Stimulated activated CD4-positive, alpha-beta T cell treated with anti-CD3 and anti-CD28 coated beads, TNF-alpha, amount 100 ng/mL, for 1 hour (primary cell): ENCODE results near the gene GPR108.
"Not testable (repeated sequence)": the region's sequence is repeated elsewhere in the genome, so short reads cannot be mapped to it uniquely, and the experiment has no call there.

Experiments used
- DNase-seq, 3 donors: peaks; one replicate each; pipeline ENCODE4 v3.0.0-alpha.2; 2020; ENCODE audit warnings: low read depth in 3 of 3, low spot score in 1 of 3

GPR108 gene

DNA sequence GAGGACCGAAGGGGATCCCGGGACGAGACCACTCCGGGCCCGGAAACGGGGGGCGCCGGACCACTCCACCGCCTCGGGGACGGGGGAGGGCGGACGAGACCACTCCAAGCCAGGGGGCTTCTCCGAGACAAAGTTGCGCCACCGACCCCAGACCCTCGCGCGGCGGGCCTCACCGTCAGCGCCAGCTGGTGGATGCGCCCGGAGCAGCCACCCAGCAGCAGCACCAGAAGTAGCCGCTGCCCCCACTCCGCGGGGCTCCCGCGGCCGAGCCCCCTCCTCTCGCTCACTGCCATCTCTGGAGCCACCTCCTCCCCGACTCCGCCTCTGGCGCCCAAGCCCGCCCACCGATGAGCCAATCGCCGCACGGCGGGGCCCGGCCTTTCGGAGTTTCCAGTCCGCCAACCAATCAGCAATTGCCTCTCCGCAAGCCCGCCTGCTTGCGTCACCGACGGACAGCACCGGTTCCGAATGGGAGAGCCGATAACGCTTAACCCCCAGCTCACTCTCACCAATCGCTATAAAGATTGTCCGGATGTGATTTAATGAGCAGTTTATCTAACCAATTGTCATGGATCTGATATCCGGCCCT, at the start of gene GPR108:
GPR108 (minus strand) TSS at position 297 of the 589 bp plus-strand sequence; CDS start at position 293, 4 bp downstream.
- DNase-seq, result peak; percentile 97 to 99 (median 98)

DNA sequence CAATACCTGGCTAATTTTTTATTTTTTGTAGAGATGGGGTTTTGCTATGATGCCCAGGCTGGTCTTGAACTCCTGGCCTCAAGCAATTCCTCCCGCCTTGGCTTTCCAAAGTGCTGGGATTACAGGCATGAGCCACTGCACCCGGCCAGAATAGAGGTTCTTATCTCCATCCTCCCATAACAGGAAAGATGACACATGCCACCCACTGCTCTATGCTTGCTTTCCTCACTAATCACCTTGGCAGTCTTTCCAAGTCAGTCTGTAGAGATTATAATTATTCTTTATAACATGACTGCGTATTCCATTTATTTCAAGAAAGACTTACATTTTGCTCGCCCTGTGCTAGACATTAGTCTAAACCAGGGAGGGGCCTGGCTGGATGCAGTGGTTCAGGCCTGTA, 41.8 kb upstream of the GPR108 start:
- no peak for DNase-seq

DNA sequence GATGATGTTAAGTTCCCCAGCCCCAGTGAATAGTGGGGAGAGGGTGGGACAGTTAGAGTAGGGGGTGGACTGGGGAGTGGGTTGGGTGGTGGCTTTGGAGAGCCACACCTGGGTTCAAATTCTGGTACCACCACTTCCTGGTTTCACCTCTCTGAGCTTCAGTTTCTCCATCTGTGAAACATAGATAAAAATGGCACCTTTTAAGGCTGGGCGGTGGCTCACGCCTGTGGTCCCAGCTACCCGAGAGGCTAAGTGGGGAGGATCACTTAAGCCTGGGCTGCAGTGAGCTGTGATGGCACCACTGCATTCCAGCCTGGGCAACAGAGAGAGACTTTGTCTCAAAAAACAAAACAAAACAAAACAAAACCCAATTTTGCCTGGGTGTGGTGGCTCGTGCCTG, 41.0 kb upstream of the GPR108 start:
- DNase-seq, result no peak

DNA sequence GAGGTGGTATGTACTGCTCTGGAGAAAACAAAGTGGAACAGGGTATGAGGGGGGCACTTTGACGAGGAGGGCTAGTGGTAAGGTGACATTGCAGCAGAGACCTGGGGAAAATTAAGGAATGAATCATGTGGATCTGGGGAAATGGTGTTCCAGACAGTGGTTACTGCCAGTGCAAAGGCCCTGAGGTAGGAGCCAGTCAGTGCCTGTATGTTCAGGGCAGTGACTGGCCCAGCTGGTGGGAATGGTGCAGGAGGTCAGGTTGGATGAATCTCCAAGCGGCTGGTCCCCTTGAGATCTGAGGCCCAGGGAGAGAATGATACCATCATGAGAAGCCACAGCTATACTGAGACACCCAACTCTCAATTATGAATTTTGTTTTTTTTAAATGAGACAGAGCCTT, 40.1 kb upstream of the GPR108 start:
- DNase-seq, result no peak

DNA sequence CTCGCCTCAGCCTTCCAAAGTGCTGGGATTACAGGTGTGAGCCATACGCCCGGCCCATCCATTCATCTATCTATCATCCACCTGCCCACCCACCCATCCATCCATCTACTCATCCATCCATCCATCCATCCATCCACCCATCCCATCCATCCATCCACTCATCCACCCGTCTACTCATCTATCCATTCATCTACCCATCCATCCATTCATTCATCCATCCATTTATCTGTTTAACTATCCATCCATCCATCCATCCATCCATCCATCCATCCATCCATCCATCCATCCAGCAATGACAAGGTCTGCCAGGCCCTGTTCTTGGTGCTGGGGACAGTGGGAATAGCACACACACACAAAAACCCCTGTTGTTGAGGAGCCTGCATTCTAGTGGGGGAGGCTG, 39.6 kb upstream of the GPR108 start:
- DNase-seq, result no peak

DNA sequence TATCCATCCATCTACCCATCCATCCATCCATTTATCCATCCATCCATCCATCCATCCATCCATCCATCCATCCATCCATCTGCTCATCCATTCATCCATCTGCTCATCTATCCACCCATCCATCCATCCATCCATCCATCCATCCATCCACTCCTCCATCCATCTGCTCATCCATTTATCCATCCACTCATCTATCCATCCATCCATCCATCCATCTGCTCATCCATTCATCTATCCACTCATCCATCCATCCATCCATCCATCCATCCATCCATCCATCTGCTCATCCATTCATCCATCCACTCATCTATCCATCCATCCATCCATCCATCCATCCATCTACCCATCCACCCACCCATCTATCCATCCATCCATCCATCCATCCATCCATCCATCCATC, 38.7 kb upstream of the GPR108 start:
- DNase-seq, result not testable (repeated sequence)

DNA sequence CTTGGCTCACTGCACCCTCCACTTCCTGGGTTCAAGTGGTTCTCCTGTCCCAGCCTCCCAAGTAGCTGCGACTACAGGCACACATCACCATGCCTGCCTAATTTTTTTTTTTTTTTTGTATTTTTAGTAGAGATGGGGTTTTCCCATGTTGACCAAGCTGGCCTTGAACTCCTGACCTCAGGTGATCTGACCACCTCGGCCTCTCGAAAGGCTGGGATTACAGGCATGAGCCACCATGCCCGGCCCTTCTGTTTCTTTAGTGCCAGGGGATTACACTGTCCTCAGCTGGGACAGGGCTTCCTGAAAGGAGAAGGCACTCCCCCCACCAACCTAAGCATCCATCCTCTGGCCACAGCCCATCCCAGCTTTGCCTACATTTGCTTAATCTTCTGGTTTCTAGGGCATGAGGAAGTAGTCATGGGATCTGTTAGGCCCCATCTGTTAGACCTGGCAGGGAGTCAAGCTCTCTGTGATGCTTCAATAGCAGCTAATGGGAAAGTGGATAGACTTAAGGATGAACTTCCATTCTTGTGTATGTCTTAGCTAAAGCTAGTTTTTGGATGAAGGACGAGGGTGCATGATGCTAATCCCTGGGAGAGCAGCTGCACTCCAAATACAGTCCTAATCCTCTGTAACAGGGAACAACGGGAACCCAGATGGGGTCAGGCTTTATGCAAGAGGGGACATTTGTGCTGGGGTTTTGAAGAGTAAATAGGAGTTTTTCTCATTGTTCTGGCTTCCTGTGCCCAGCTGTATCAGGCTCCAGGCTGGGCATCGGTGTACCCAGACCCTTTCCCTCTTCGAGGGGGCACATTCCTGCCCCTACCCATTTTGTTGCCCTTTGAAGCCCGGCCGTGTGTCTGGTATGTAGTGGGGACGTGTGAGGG, 37.7 kb upstream of the GPR108 start:
- DNase-seq, result no peak

DNA sequence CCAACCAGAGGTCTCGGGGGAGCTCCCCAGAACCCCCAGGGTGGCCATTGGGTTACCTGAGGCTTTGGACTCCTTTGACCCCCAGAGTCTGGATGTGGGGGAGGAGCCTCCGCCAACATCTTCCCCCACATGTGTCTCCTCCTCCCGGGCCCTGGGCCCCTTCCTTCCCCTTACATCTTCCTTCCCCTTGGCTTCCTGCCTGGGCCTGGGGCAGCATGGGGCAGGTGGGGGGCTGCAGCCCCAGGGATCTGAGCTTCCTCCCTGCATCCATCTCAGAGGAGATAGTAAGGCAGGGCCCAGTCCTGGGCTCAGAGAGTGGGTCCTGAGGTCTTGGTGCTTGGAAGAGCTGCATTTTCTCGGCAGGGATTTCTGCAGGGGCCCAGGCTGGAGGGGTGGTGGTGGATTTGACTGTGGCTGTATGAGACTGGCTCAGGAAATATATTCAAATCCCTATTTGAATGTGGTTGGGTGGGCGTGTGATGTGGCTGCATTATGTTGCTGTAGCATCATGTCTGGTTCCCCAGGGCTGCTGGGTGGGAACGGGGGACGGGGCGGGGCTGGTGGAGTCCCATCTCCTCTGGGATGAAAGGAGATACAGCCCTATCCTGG, 36.0 kb upstream of the GPR108 start:
- DNase-seq, result peak in 1 of 3 donors; percentile 31

DNA sequence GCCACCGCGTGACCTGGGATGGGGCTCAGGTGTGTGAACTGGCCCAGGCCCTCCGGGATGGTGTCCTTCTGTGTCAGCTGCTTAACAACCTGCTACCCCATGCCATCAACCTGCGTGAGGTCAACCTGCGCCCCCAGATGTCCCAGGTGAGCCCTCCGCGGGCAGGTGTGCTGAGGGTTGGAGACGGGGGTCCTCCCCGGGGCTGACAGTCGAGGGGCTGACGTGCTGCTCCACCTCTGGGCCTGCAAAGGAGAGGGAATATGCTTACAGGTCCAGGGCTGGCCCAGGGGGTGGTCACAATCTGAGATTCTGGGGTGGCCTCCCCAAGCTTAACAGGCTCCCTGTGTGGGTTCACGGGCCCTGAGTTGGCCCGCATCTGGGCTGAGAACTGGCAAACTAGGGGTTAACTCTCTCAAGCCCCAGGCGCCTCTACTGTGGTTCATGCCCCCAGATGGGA, 35.5 kb upstream of the GPR108 start:
- DNase-seq, result no peak

DNA sequence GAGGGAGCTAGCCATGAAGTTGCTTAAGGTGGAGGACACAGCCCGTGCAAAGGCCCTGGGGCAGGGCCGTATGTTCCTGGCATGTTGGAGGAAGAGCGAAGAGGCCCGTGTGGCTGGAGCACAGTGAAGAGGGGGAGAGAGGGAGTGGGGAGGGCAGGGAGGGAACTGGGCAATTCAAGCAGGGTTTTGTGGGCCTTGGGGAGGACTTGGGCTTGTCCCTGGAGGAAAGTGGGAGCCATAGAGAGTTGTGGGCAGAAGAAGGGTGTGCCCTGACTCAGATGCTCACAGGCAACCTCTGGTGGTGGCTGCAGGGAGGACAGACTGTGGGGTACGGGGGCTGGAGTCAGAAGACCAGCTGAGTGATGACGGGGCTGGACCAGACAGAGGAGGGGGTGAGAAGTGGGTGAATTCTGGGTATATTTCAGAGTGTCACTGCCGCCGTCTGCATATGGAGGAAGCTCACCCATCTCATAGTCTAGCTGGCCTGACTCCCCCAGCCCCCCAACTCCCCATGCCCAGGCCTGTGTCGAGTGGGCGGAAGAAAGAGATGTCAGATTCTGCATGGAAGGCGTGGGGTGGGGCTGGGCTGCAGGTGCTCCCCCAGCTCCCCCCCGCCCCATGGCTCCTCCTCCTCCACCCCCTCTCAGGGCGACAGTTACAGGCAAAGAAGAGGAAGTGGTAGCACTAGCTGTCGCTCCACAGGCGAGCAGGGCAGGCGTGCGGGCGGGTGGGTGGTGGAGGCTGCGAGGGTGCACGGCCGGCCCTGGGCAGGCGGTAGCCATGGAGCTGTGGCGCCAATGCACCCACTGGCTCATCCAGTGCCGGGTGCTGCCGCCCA, 34.9 kb upstream of the GPR108 start, which contains the start of gene VAV1:
VAV1 (plus strand) TSS at position 681 of the 838 bp plus-strand sequence; CDS start at position 781, 100 bp downstream.
- peak; percentile 59 to 68 (median 66) for DNase-seq

DNA sequence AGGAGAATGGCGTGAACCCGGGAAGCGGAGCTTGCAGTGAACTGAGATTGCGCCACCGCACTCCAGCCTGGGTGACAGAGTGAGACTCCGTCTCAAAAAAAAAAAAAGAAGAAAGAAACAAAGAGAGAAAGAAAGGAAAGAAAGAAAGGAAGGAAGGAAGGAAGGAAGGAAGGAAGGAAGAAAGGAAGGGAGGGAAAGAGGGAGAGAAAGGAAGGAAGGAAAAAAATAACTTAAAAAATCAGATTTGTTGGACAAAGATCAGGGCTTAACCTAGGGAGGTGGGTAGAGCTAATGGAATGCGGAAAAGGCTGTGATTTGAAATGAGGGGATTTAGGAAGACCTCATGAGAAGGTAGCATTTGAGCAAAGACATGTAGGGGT, 34.3 kb upstream of the GPR108 start:
- DNase-seq, result not testable (repeated sequence)

DNA sequence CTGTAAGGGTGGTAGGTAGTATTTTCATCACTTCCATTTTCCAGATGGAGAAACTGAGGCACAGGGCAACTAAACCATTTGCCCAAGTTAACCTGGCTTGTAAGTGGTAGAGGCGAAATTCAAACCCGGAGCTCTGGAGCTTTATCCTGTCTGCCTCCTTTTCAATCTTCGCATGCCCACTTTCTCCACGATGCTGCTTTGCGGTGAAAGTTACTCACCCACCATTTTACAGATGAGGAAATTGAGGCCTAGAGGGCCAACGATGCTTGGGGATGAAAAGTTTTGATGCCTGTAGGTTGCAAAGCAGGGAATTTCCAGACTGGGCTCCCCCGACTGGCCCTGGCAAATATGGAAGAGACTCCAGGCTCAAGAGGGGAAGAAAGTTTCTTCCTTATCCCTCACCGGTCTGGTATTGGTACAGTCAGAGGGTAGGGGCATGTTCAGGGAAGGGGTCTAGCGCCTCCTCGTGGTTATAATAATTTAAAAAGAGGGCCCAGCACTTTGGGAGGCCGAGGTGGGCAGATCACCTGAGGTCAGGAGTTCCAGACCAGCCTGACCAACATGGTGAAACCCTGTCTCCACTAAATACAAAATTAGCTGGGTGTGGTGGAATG, 31.7 kb upstream of the GPR108 start:
- DNase-seq, result no peak

DNA sequence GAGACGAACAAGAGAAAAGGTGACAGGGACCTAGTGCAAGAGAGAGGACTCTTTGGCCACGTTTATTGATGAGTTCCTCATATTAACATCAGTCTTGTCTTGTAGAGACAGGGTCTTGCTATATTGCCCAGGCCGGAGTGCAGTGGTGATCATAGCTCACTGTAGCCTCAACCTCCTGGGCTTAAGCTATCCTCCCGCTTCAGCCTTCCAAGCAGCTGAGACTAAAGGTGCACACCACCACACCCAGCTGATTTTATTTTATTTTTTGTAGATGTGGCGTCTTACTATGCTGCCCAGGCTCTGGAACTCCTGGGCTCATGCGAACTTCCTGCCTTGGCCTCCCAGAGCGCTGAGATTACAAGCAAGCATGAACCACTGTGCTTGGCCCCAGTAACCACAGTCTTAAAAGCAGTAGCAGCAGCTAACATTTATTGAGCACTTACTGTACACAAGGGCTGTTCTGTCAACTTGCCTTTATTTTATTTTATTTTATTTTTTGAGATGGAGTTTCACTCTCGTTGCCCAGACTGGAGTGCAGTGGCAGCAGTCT, 30.9 kb upstream of the GPR108 start:
- DNase-seq, result no peak

DNA sequence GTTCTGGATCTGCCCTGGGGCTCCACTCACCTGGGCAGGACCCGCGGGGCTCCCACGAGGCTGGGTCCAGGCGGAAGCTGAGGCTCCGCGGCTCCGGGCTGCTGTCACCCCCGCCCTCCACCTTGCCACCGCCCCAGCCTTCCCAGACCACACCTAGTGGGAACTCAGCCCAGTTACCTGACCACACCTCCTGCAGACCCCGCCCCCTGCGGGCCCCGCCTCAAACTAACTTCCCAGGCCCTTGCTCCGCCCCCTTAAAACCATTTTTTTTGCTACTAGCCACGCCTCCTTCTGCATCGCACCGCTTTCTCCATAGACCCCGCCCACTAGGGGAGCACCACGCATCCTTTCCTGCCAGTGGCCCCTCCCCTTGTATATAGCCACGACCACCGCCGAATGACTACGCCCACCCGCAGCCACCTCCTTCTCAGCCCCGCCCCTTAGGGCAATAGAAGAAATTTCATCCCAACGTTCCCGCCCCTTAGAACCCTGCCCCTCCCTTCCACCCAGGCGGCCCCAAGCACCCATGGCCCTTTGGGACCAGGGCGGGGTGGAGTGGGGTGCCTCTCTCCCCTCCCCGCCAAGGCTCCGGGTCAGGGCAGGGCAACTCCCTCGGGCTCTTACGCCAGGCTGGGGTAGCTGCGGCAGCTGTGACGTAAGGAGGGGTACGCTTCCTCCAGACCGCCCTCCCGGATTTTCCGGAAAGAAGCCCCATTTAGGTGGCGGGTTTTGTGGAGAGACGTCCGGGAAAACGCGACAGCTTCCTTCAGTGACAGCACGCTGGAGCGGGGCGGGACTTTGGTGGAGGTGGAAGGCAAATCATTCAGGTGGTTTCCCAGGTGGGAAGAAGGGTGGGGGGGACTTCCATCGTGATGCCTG, 30.2 kb upstream of the GPR108 start, which contains the start of gene SH2D3A:
SH2D3A (minus strand) TSS at position 79 of the 879 bp plus-strand sequence. CDS start 3,687 bp downstream, outside the sequence.
- DNase-seq, result peak; percentile 90 to 92 (median 91)

DNA sequence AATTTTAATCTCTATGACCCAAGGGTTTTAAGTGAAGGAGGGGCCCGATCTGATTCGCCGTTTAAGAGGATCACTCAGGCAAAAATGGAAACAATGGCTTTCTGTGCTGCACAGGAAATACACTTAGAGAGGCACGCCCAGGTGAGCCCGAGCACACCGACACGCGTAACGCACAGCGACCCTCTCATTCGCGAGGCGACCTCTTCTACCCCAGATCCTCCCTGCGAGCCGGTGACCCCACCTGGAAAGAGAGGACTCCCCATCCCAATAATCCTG, 29.6 kb upstream of the GPR108 start:
- DNase-seq, result no peak

DNA sequence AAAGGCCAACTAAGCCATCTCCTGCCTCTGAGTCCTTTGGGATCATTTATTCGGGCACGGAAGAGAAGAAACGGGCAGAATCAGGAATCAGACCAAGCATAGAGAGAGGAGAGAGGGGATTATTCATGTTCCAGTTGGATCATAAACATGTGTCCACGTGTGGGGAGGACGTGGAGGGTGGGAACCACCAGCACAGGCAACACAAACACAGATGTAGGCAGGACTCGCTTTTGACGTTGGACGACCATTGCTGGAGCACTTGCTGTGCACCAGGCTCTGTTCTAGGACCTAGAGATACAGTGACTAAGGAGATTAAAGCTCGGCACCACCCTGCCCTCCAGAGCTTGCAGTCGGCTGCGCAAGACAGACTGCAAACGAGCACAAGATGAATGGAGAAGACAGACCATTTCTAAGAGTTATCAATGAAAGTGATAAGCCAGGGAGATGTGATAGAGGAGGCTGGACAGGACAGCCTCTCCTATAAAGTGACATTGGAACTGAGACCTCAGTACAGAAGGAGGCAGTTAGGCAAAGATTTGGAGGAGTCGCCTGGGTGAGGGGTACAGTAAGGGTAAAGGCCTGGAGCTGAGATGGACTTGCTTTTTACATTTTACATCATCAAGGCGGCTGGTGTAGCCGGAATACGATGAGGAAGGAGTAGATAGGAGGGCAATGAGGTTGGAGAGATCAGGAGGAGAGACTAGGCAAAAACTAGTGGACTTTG, 29.1 kb upstream of the GPR108 start:
- no peak for DNase-seq

DNA sequence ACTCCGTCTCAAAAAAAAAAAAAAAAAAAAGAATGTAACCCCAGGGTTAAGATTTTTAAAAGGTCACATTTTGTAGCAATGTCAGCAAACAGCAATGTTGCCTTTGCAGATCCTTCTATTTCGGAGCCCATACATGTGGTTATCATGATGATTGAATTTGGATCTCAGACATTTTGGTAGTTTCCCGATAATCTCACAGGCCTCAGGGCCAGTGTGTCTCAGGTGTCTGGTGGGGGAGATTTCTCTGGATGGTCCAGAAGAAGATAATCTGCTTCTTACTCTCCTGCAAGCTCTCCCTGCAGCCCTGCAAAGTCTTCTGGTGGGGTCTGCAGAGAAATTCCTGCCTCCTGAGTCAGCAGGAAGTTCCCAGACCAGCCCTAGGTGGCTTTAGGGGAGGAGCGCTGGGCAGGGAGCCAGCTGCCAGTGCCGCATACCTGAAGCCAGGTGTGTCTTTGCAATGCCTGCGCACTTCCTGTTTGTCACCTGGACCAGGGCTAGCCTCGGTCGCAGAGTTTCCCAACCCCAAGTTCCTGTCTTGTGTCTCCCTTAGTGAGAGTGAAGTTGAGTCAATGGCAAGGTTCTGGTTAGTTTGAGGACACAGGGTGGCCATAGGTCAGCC, 28.5 kb upstream of the GPR108 start:
- no peak for DNase-seq

DNA sequence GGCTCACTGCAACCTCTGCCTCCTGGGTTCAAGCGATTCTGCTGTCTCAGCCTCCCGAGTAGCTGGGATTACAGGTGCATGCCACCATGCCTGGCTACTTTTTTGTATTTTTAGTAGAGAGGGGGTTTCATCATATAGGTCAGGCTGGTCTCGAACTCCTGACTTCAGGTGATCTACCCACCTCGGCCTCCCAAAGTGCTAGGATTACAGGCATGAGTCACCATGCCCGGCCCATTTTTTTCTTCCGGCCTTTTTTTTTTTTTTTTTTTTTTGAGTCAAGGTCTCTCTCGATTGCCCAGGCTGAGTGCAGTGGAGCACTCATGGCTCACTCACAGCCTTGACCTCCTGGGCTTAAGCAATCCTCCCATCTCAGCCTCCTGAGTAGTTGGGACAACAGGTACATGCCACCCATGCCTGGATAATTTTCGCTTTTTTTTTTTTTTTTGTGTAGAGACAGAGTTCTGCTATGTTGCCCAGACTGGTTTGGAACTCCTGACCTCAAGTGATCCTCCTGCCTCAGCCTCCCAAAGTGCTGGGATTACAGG, 24.9 kb upstream of the GPR108 start:
- not testable (repeated sequence) for DNase-seq
